Neural progenitor cell (in vitro differentiated cells): ENCODE results near the gene RBP5.

Experiments used
- CTCF ChIP-seq: fragments of 200-600 bp; sonication (generic); IDR thresholded peaks from 2 replicates; pipeline ENCODE4 v1.5.1; 2017; ENCODE audit warnings: antibody characterized with exemption, mild to moderate bottlenecking
- EZH2 ChIP-seq: fragments of 200-600 bp; sonication (generic); IDR thresholded peaks from 2 replicates; pipeline ENCODE4 v1.6.1; 2017; ENCODE audit warnings: antibody characterized with exemption, mild to moderate bottlenecking, moderate library complexity
- EZH2phosphoT487 ChIP-seq: fragments of 200-600 bp; sonication (generic); IDR thresholded peaks from 2 replicates; pipeline ENCODE4 v1.6.1; 2017; ENCODE audit warnings: antibody characterized with exemption

GRCh38 chr12:7093892-7094291 lies 34.8 kb downstream of the RBP5 start:
- no peak for TF ChIP-seq CTCF
- TF ChIP-seq EZH2, result no peak
- TF ChIP-seq EZH2phosphoT487, result no peak
